Measurements from ENCODE around the gene TAP2. TPM values are rescaled to one million over a fixed set of nuclear protein-coding genes. Genes with fewer than 3 reads are reported as not detected.
A peak's percentile ranks its signal among the peaks of the same experiment; 100 is the strongest.

Gene TAP2
- total and polyA plus RNA-seq, 2 experiments from 2014 or later, result 4.9 to 102 TPM

DNA sequence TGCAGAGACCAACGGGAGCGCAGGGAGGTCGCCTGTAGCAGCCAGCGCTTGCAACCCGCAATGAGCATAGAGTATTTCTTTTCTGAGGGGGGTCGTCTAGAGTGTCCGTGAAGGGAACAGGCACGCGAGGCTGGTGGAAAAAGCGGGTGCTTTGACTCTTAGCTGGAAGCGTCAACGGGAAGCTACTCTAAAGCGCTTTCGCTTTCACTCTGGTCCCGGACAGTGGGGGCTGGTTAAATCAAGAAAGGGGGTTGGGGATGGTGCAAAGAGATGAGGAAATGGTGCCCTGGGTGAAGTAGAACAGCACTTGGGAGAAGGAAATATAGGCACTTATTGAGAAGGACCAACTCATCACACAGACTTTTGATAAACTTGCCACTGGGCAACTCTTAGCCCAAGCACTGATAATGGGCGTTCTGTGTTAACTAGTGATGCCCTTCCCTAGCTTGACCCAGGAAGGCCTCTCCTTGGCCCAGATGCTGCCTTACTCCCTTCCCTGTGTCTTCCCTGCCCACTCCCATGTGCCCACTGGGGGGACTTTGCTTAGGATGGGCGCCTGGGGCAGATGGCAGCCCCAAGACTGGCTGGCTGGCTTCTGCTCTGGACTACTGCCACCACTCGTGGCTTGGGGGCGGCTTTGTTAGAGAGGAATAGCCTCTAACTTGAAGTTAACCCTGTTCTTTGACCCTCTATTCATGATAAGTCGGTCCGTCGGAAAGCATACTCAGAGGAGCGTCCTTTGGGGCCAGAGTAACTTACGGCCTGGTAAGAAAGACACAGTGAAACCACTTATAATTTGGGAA is 16.0 kb upstream of the TAP2 start:
- ATAC-seq, result peak; percentile 1; the same call in 2 of the 3 replicates
- peaks cover 12% of the 10 kb centered on the region; the same call in 1 of the 2 replicates for H3K4me1 ChIP-seq (ENCODE audit: insufficient read depth)
- H2AFZ ChIP-seq, result peak overlapping the region; percentile 96
- peak overlapping the region; percentile 92 for H3K4me3 Mint-ChIP-seq
- H3K27me3 ChIP-seq (ENCODE audit: insufficient read depth), result peaks cover 47% of the 10 kb centered on the region
- H3K27me3 Mint-ChIP-seq (ENCODE audit: insufficient read depth, low read depth, poor library complexity), result peaks cover 43% of the 10 kb centered on the region
- no peaks in the 10 kb centered on the region for H4K20me1 ChIP-seq (replicated peaks; ENCODE audit: insufficient read depth)
- H3K36me3 ChIP-seq (ENCODE audit: insufficient read depth), result no peaks in the 10 kb centered on the region; the same call in 1 of the 2 replicates
- H3K4me3 ChIP-seq, result peak overlapping the region; percentile 94
- H3K9me2 ChIP-seq (ENCODE audit: insufficient read depth), result no peaks in the 10 kb centered on the region
- H3K9me3 Mint-ChIP-seq, result no peaks in the 10 kb centered on the region; the same call in 2 of the 3 replicates
- H3F3A ChIP-seq (replicated peaks; ENCODE audit: low read depth), result 0 out of 2 replicates have a peak, but pooled peaks cover 5% of the 10 kb centered on the region
- no peak overlapping the region for H3K27ac ChIP-seq (ENCODE audit: low read depth)
- peak; percentile 30 for DNase-seq (ENCODE audit: low spot score)
- no peaks in the 10 kb centered on the region for H3K79me2 ChIP-seq (replicated peaks; ENCODE audit: insufficient read depth)
- TF ChIP-seq ZNF114 (CRISPR knock-in tag; IDR thresholded peaks at IDR 0.05) (no peak), NANOG (IDR thresholded peaks at IDR 0.05; ENCODE audit: borderline replicate concordance) (no peak)
- no peak overlapping the region for H3K27ac Mint-ChIP-seq
- peaks cover 20% of the 10 kb centered on the region for H3K4me1 Mint-ChIP-seq
- peaks cover 8% of the 10 kb centered on the region; the same call in 1 of the 3 replicates for H3K36me3 Mint-ChIP-seq (ENCODE audit: low read depth)
- H3K4me2 ChIP-seq, result peak overlapping the region; percentile 98

DNA sequence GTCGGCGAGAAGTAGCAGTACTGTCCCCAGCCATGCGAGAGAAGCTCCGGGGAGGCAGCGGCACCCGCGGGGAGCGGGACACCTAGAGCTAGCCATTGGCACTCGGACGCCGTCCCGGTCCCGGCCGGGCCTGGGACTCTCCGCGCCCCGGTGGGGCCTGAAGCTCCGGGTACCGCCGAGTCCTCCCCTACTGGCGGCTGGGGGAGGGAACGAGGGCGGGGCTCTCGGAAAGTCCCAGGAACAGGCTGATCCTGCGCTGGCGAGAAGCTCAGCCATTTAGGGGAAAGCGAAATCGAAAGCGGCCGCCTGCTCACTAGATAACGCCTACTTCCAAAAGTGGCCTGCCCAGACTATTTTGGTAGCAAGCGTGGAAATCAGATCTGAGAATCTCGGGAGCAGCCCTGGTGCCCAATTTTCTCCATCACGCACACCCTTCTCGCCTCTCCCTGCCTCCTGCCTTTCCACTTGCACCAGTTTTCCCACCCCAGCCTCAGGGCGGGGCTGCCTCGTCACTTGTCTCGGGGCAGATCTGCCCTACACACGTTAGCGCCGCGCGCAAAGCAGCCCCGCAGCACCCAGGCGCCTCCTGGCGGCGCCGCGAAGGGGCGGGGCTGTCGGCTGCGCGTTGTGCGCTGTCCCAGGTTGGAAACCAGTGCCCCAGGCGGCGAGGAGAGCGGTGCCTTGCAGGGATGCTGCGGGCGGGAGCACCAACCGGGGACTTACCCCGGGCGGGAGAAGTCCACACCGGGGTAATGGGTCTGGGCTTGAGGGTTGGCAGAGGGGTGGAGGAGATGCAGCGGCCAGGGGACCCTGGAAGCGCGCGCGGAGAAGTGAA is 15.2 kb upstream of the TAP2 start, which contains the start of the genes PSMB9 and TAP1:
Gene PSMB9 (plus strand): TSS at position 652 of the 835 bp plus-strand sequence. CDS start 38 bp downstream, at position 690.
Gene TAP1 (minus strand): TSS at position 164 of the 835 bp plus-strand sequence. CDS start 68 bp downstream, at position 96.
- ATAC-seq (peak; percentile 89), DNase-seq (ENCODE audit: low spot score) (peak; percentile 95)
- Mint-ChIP-seq H3K4me1 (peaks cover 20% of the 10 kb centered on the region), H3K4me3 (peak within 1 kb of the TSS; percentile 92), H3K9me3 (no peaks in the 10 kb centered on the region; the same call in 2 of the 3 replicates), H3K27me3 (ENCODE audit: insufficient read depth, low read depth, poor library complexity) (peaks cover 42% of the 10 kb centered on the region), H3K36me3 (ENCODE audit: low read depth) (peaks cover 8% of the 10 kb centered on the region; the same call in 1 of the 3 replicates), H3K27ac (peak within 1 kb of the TSS; percentile 92)
- TF ChIP-seq, protein P1, sequence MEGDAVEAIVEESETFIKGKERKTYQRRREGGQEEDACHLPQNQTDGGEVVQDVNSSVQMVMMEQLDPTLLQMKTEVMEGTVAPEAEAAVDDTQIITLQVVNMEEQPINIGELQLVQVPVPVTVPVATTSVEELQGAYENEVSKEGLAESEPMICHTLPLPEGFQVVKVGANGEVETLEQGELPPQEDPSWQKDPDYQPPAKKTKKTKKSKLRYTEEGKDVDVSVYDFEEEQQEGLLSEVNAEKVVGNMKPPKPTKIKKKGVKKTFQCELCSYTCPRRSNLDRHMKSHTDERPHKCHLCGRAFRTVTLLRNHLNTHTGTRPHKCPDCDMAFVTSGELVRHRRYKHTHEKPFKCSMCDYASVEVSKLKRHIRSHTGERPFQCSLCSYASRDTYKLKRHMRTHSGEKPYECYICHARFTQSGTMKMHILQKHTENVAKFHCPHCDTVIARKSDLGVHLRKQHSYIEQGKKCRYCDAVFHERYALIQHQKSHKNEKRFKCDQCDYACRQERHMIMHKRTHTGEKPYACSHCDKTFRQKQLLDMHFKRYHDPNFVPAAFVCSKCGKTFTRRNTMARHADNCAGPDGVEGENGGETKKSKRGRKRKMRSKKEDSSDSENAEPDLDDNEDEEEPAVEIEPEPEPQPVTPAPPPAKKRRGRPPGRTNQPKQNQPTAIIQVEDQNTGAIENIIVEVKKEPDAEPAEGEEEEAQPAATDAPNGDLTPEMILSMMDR (conservative IDR thresholded peaks at IDR 0.05; ENCODE audit: low read depth in 2 of 2), result peak; percentile 59 to 80
- TF ChIP-seq CREB1 (CRISPR knock-in tag; IDR thresholded peaks at IDR 0.05; ENCODE audit: low read depth) (peak; percentile 92), EZH2phosphoT487 (IDR thresholded peaks at IDR 0.05; ENCODE audit: unreplicated experiment) (no peak), ZNF114 (CRISPR knock-in tag; IDR thresholded peaks at IDR 0.05) (no peak), POLR2AphosphoS5 (IDR thresholded peaks at IDR 0.05; ENCODE audit: low read depth) (peak; percentile 82), JUNB (IDR thresholded peaks at IDR 0.05; ENCODE audit: unreplicated experiment) (no peak)
- TF ChIP-seq, protein P2, sequence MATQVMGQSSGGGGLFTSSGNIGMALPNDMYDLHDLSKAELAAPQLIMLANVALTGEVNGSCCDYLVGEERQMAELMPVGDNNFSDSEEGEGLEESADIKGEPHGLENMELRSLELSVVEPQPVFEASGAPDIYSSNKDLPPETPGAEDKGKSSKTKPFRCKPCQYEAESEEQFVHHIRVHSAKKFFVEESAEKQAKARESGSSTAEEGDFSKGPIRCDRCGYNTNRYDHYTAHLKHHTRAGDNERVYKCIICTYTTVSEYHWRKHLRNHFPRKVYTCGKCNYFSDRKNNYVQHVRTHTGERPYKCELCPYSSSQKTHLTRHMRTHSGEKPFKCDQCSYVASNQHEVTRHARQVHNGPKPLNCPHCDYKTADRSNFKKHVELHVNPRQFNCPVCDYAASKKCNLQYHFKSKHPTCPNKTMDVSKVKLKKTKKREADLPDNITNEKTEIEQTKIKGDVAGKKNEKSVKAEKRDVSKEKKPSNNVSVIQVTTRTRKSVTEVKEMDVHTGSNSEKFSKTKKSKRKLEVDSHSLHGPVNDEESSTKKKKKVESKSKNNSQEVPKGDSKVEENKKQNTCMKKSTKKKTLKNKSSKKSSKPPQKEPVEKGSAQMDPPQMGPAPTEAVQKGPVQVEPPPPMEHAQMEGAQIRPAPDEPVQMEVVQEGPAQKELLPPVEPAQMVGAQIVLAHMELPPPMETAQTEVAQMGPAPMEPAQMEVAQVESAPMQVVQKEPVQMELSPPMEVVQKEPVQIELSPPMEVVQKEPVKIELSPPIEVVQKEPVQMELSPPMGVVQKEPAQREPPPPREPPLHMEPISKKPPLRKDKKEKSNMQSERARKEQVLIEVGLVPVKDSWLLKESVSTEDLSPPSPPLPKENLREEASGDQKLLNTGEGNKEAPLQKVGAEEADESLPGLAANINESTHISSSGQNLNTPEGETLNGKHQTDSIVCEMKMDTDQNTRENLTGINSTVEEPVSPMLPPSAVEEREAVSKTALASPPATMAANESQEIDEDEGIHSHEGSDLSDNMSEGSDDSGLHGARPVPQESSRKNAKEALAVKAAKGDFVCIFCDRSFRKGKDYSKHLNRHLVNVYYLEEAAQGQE (IDR thresholded peaks at IDR 0.05; ENCODE audit: unreplicated experiment), result peak; percentile 59
- TF ChIP-seq, protein P3, sequence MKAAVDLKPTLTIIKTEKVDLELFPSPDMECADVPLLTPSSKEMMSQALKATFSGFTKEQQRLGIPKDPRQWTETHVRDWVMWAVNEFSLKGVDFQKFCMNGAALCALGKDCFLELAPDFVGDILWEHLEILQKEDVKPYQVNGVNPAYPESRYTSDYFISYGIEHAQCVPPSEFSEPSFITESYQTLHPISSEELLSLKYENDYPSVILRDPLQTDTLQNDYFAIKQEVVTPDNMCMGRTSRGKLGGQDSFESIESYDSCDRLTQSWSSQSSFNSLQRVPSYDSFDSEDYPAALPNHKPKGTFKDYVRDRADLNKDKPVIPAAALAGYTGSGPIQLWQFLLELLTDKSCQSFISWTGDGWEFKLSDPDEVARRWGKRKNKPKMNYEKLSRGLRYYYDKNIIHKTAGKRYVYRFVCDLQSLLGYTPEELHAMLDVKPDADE (IDR thresholded peaks at IDR 0.05), result no peak
- Histone ChIP-seq H3K4me3 (peak within 1 kb of the TSS; percentile 94), H3K4me1 (ENCODE audit: insufficient read depth) (peaks cover 12% of the 10 kb centered on the region; the same call in 1 of the 2 replicates), H3K4me2 (peak within 1 kb of the TSS; percentile 98), H3K27ac (ENCODE audit: low read depth) (no peak within 1 kb of the TSS), H3K9me2 (ENCODE audit: insufficient read depth) (no peaks in the 10 kb centered on the region), H2AFZ (peak within 1 kb of the TSS; percentile 96), H3F3A (replicated peaks; ENCODE audit: low read depth) (0 out of 2 replicates have a peak, but pooled peaks cover 5% of the 10 kb centered on the region), H4K20me1 (replicated peaks; ENCODE audit: insufficient read depth) (no peaks in the 10 kb centered on the region), H3K36me3 (ENCODE audit: insufficient read depth) (no peaks in the 10 kb centered on the region; the same call in 1 of the 2 replicates), H3K79me2 (replicated peaks; ENCODE audit: insufficient read depth) (no peaks in the 10 kb centered on the region), H3K27me3 (ENCODE audit: insufficient read depth) (peaks cover 47% of the 10 kb centered on the region)

Data from GM23338 (cell line).